ENCODE data around the gene MTHFR. TPM values are rescaled to one million over a fixed set of nuclear protein-coding genes. Genes with fewer than 3 reads are reported as not detected.

MTHFR gene
- polyA plus RNA-seq, 1 of the 3 experiments (the other 2 are of a cell fraction) = 5.3 TPM

- Histone ChIP-seq H4K20me1 (ENCODE audit: insufficient read depth) (no peaks in the 10 kb centered on the region), H3K79me2 (ENCODE audit: insufficient read depth) (no peaks in the 10 kb centered on the region), H2AFZ (ENCODE audit: low read depth) (no peak overlapping the region), H3K9me3 (no peaks in the 10 kb centered on the region), H3K4me1 (ENCODE audit: control insufficient read depth in 1 of 2, insufficient read depth in 2 of 2, low read depth in 1 of 2, low read length in 1 of 2) (no peaks in the 10 kb centered on the region), H3K27ac (ENCODE audit: low read depth in 2 of 2, low read length in 1 of 2) (no peak overlapping the region), H3K4me2 (no peak overlapping the region), H3K4me3 (ENCODE audit: low read depth in 2 of 2, low read length in 1 of 2) (no peak overlapping the region), H3K9ac (no peak overlapping the region), H3K27me3 (ENCODE audit: insufficient read depth) (no peaks in the 10 kb centered on the region), H3K36me3 (replicated peaks in 1 of 2; ENCODE audit: control insufficient read depth in 1 of 2, insufficient read depth in 2 of 2, low read length in 1 of 2) (peaks cover 15 to 68% of the 10 kb centered on the region in 2 experiments), H3F3A (replicated peaks; ENCODE audit: insufficient read depth) (no peaks in the 10 kb centered on the region), H3K9me2 (no peaks in the 10 kb centered on the region)
- no peak for DNase-seq
- 93% methylated on average over 9 of the region's 9 CpGs for WGBS (ENCODE audit: low lambda C conversion rate)
- TF ChIP-seq NFIC (IDR thresholded peaks at IDR 0.05; ENCODE audit: borderline replicate concordance) (no peak), SMC3 (IDR thresholded peaks at IDR 0.05; ENCODE audit: low read depth, low read length) (no peak), USF2 (IDR thresholded peaks at IDR 0.05; ENCODE audit: borderline replicate concordance, low read depth, low read length) (no peak), JUND (IDR thresholded peaks at IDR 0.05) (no peak), IRF3 (IDR thresholded peaks at IDR 0.05; ENCODE audit: low read depth, low read length) (no peak), EZH2phosphoT487 (IDR thresholded peaks at IDR 0.05; ENCODE audit: borderline replicate concordance, low read depth) (no peak), GATA2 (CRISPR knock-in tag; IDR thresholded peaks at IDR 0.05) (no peak), REST (IDR thresholded peaks at IDR 0.05; ENCODE audit: low read depth, low read length) (no peak), EP300 (IDR thresholded peaks at IDR 0.05; ENCODE audit: borderline replicate concordance in 1 of 2, low read depth in 1 of 2, low read length in 1 of 2) (no peak), ELF1 (IDR thresholded peaks at IDR 0.05) (no peak), RFX5 (IDR thresholded peaks at IDR 0.05; ENCODE audit: low read length) (no peak), MEF2A (IDR thresholded peaks at IDR 0.05; ENCODE audit: borderline replicate concordance, low read depth) (no peak), ZBTB33 (IDR thresholded peaks at IDR 0.05; ENCODE audit: borderline replicate concordance, low read depth) (no peak), CHD2 (IDR thresholded peaks at IDR 0.05; ENCODE audit: low read length, partially characterized antibody) (no peak), SIN3A (IDR thresholded peaks at IDR 0.05; ENCODE audit: borderline replicate concordance, low read depth, low read length) (no peak), PBX3 (IDR thresholded peaks at IDR 0.05) (no peak), NRF1 (IDR thresholded peaks at IDR 0.05; ENCODE audit: low read depth, low read length) (no peak), FOXM1 (IDR thresholded peaks at IDR 0.05; ENCODE audit: low read depth) (no peak), RCOR1 (IDR thresholded peaks at IDR 0.05; ENCODE audit: low read length) (no peak), MXI1 (IDR thresholded peaks at IDR 0.05; ENCODE audit: low read depth, low read length) (no peak)
- ChIA-PET CTCF (interaction anchor here (6.4 kb wide), 1 partner anchor 13 kb away, joined by 29 read pairs; no protein-coding TSS in a partner anchor), POLR2A (no interaction called here)
Measured at GRCh38 chr1:11826946-11827345, 21.2 kb upstream of the MTHFR start.

Measured in SK-N-SH (cell line).